HepG2 (cell line): ENCODE results near the gene MXD3. TPM values are rescaled to one million over a fixed set of nuclear protein-coding genes. Genes with fewer than 3 reads are reported as not detected.

ENCODE experiments used
- ARID2 ChIP-seq: sonication (generic); formaldehyde crosslinking; IDR thresholded peaks from 2 replicates; pipeline ENCODE4 v1.8.1; 2022; ENCODE audit warnings: mild to moderate bottlenecking, missing genetic modification reagents, borderline replicate concordance
- BCLAF1 ChIP-seq: fragments of 450-650 bp; IDR thresholded peaks from 2 replicates; pipeline ENCODE4 v1.6.1; 2017; ENCODE audit warnings: mild to moderate bottlenecking
- BORCS8-MEF2B ChIP-seq: sonication (generic); formaldehyde crosslinking; IDR thresholded peaks from 2 replicates; pipeline ENCODE4 v1.8.0; 2022; ENCODE audit warnings: mild to moderate bottlenecking, missing genetic modification reagents
- DMTF1 ChIP-seq: sonication (generic); formaldehyde crosslinking; IDR thresholded peaks from 2 replicates; pipeline ENCODE4 v1.4.0; 2020; ENCODE audit warnings: mild to moderate bottlenecking, missing genetic modification reagents
- EED ChIP-seq: sonication (generic); formaldehyde crosslinking; IDR thresholded peaks from 2 replicates; pipeline ENCODE4 v1.5.0; 2020; ENCODE audit warnings: mild to moderate bottlenecking, missing genetic modification reagents
- FOXP1 ChIP-seq, 2 experiments: fragments of 450-650 bp in 1 of 2; IDR thresholded peaks; 2 replicates each; pipeline ENCODE4 v1.6.1; 2017 to 2018; ENCODE audit warnings: antibody characterized with exemption in 1 of 2
- KDM1A ChIP-seq: IDR thresholded peaks from 2 replicates; pipeline ENCODE4 v1.6.1; 2016; ENCODE audit warnings: missing compliant biosample characterization
- POGZ ChIP-seq: sonication (generic); formaldehyde crosslinking; IDR thresholded peaks from 2 replicates; pipeline ENCODE4 v1.4.0; 2020; ENCODE audit warnings: mild to moderate bottlenecking, missing genetic modification reagents
- SIN3A ChIP-seq: IDR thresholded peaks from 2 replicates; pipeline ENCODE4 v1.6.1; 2011; ENCODE audit warnings: low read depth, mild to moderate bottlenecking, control low read depth, low read length, borderline replicate concordance
- SNAPC4 ChIP-seq: sonication (generic); formaldehyde crosslinking; IDR thresholded peaks from 2 replicates; pipeline ENCODE4 v1.4.0; 2020; ENCODE audit warnings: mild to moderate bottlenecking, missing genetic modification reagents
- ZKSCAN1 ChIP-seq: fragments of 150-350 bp; IDR thresholded peaks from 2 replicates; pipeline ENCODE4 v1.6.1; 2014; ENCODE audit warnings: low read length
- ZNF121 ChIP-seq: sonication (generic); formaldehyde crosslinking; IDR thresholded peaks from 2 replicates; pipeline ENCODE4 v1.5.0; 2020; ENCODE audit warnings: mild to moderate bottlenecking, missing genetic modification reagents
- ZNF292 ChIP-seq: sonication (generic); formaldehyde crosslinking; IDR thresholded peaks from 2 replicates; pipeline ENCODE4 v1.8.1; 2022; ENCODE audit warnings: mild to moderate bottlenecking, low read depth, missing genetic modification reagents, borderline replicate concordance
- ZNF362 ChIP-seq: sonication (generic); formaldehyde crosslinking; IDR thresholded peaks from 2 replicates; pipeline ENCODE4 v1.4.0; 2020; ENCODE audit warnings: missing genetic modification reagents, mild to moderate bottlenecking, borderline replicate concordance
- ZNF547 ChIP-seq: sonication (generic); formaldehyde crosslinking; IDR thresholded peaks from 2 replicates; pipeline ENCODE4 v1.5.1; 2020; ENCODE audit warnings: mild to moderate bottlenecking, missing genetic modification reagents
- ZNF549 ChIP-seq: sonication (generic); formaldehyde crosslinking; IDR thresholded peaks from 2 replicates; pipeline ENCODE4 v1.5.0; 2020; ENCODE audit warnings: missing genetic modification reagents
- ZNF550 ChIP-seq: sonication (generic); formaldehyde crosslinking; IDR thresholded peaks from 2 replicates; pipeline ENCODE4 v1.4.0; 2020; ENCODE audit warnings: mild to moderate bottlenecking, missing genetic modification reagents, borderline replicate concordance
- ZNF672 ChIP-seq: sonication (generic); formaldehyde crosslinking; IDR thresholded peaks from 2 replicates; pipeline ENCODE4 v1.8.1; 2022; ENCODE audit warnings: missing genetic modification reagents
- polyA plus RNA-seq, 8 experiments: library from polyadenylated mRNA; depleted of rRNA in 3 of 8; stranded (reverse) in 7 of 8; unstranded in 1 of 8; fragments of >200 nt; fragmentation: Illumina TruSeq in 4 of 8; extraction: Trizol in 4 of 8; gene quantifications; 2 replicates each; pipeline versions ENCODE4 v1.2.1 to v1.2.3, GENCODE V29; 2011 to 2016; ENCODE audit warnings: low read depth in 4 of 8, missing spikeins in 1 of 8, mixed read lengths in 1 of 8; ENCODE audit not compliant: insufficient read depth in 1 of 8
- total RNA-seq, 5 experiments: library from RNA; depleted of rRNA; stranded (reverse); fragments of >200 nt; fragmentation: Illumina TruSeq; extraction: Trizol; gene quantifications; 2 replicates each; pipeline ENCODE4 v1.2.3, GENCODE V29; 2016; ENCODE audit warnings: low read depth in 1 of 5

MXD3 gene
- total and polyA plus RNA-seq, 2 of the 13 experiments (the other 11 are each of a cell fraction or from before 2014, with no cell fraction given): 10.5 to 12.8 TPM

- TF ChIP-seq EED (no peak), ARID2 (CRISPR knock-in tag) (no peak), DMTF1 (CRISPR knock-in tag) (no peak), ZNF672 (CRISPR knock-in tag) (no peak), ZNF550 (CRISPR knock-in tag) (no peak), ZNF549 (CRISPR knock-in tag) (no peak), FOXP1 (IDR thresholded peaks at IDR 0.05) (no peak), FOXP1 (CRISPR knock-in tag; IDR thresholded peaks at IDR 0.05) (no peak), BCLAF1 (no peak), SIN3A (no peak), ZNF362 (CRISPR knock-in tag) (no peak), ZNF292 (CRISPR knock-in tag) (no peak), BORCS8-MEF2B (CRISPR knock-in tag) (no peak), ZNF547 (no peak), POGZ (CRISPR knock-in tag) (0 out of 2 replicates have a peak, but pooled peaks have one; percentile 13), KDM1A (CRISPR knock-in tag) (no peak), SNAPC4 (no peak), ZKSCAN1 (no peak), ZNF121 (peak; percentile 41; the same call in 1 of the 2 replicates)
Measured at GRCh38 chr5:177309351-177310191, 2.1 kb downstream of the MXD3 start (continued).
